Measurements from ENCODE around the gene USP17L27. TPM values are rescaled to one million over a fixed set of nuclear protein-coding genes. Genes with fewer than 3 reads are reported as not detected.
"Not testable (repeated sequence)": the region's sequence is repeated elsewhere in the genome, so short reads cannot be mapped to it uniquely, and the experiment has no call there.

Gene USP17L27
- not detected in 3 replicates for polyA plus RNA-seq
- not detected for polyA plus RNA-seq (2011; ENCODE audit: low read depth)
- polyA plus RNA-seq (2011; cell fraction: cytosol; rRNA removed), result not detected in 2 replicates
- not detected in 2 replicates for polyA plus RNA-seq (2011; cell fraction: nucleus; rRNA removed)
- polyA plus RNA-seq (2012; ENCODE audit: low replicate concordance), result not detected in 2 replicates
- polyA minus RNA-seq, result not detected in 3 replicates
- polyA minus RNA-seq (2011; cell fraction: cytosol; rRNA and poly(A)+ RNA removed), result not detected
- not detected in 2 replicates for polyA minus RNA-seq (2011; cell fraction: nucleus; rRNA and poly(A)+ RNA removed)

DNA sequence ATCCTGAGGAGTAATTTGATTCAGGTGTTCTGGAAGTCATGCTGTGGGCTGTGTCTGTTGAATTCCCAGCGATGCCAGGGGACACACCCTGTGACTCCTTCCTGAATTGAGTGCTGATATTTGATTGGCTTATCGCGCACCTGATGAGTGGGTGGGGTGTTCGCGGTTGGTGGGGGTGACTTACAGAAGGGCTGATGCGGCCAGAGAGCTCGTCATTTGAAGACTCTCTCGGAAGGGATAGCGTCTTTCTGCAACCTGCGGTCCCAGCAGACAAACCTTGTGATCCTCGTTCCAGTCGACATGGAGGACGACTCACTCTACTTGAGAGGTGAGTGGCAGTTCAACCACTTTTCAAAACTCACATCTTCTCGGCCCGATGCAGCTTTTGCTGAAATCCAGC is at the start of gene USP17L27:
USP17L27 (plus strand) TSS at position 301 of the 400 bp plus-strand sequence; CDS start at position 301, 0 bp downstream.
- H3K9me1 ChIP-seq (ENCODE audit: control insufficient read depth, extremely low read depth, insufficient read depth, low read length); H4K20me1 ChIP-seq (ENCODE audit: control insufficient read depth, extremely low read depth, insufficient read depth, low read length); H3K36me3 ChIP-seq (ENCODE audit: control insufficient read depth in 2 of 2, extremely low read depth in 1 of 2, insufficient read depth in 2 of 2, low read length in 2 of 2); H3K27me3 ChIP-seq (ENCODE audit: control insufficient read depth, extremely low read depth, insufficient read depth, low read length); H3K4me3 ChIP-seq (ENCODE audit: control insufficient read depth in 2 of 3, extremely low read depth in 1 of 3, insufficient read depth in 2 of 3, low read depth in 1 of 3, low read length in 3 of 3); DNase-seq (ENCODE audit: low read depth, low spot score); H3K27ac ChIP-seq (ENCODE audit: control insufficient read depth, insufficient read depth, low read length); H3K4me2 ChIP-seq (ENCODE audit: control insufficient read depth, extremely low read depth, insufficient read depth, low read depth, low read length); H3K4me1 ChIP-seq (ENCODE audit: control insufficient read depth, extremely low read depth, insufficient read depth, low read length); H3K79me2 ChIP-seq (ENCODE audit: control insufficient read depth, insufficient read depth, low read length); H3K9ac ChIP-seq (ENCODE audit: control insufficient read depth, extremely low read depth, insufficient read depth, low read length); H3K9me3 ChIP-seq (ENCODE audit: control insufficient read depth, low read depth, low read length); FAIRE-seq; dilution Hi-C loops (cut with MboI; ENCODE audit: extremely low pct_ligation_motif_present, low sequenced_read_pairs); H2AFZ ChIP-seq (ENCODE audit: control insufficient read depth, low read length): not testable (repeated sequence)

- H3K27ac ChIP-seq (ENCODE audit: control insufficient read depth, insufficient read depth, low read length); dilution Hi-C loops (cut with MboI; ENCODE audit: extremely low pct_ligation_motif_present, low sequenced_read_pairs); H3K36me3 ChIP-seq (ENCODE audit: control insufficient read depth in 2 of 2, extremely low read depth in 1 of 2, insufficient read depth in 2 of 2, low read length in 2 of 2); H3K27me3 ChIP-seq (ENCODE audit: control insufficient read depth, extremely low read depth, insufficient read depth, low read length); DNase-seq (ENCODE audit: low read depth, low spot score); H2AFZ ChIP-seq (ENCODE audit: control insufficient read depth, low read length); H3K9me1 ChIP-seq (ENCODE audit: control insufficient read depth, extremely low read depth, insufficient read depth, low read length); H3K4me1 ChIP-seq (ENCODE audit: control insufficient read depth, extremely low read depth, insufficient read depth, low read length); H3K79me2 ChIP-seq (ENCODE audit: control insufficient read depth, insufficient read depth, low read length); FAIRE-seq; H3K4me3 ChIP-seq (ENCODE audit: control insufficient read depth in 2 of 3, extremely low read depth in 1 of 3, insufficient read depth in 2 of 3, low read depth in 1 of 3, low read length in 3 of 3); H3K4me2 ChIP-seq (ENCODE audit: control insufficient read depth, extremely low read depth, insufficient read depth, low read depth, low read length); H3K9ac ChIP-seq (ENCODE audit: control insufficient read depth, extremely low read depth, insufficient read depth, low read length); H3K9me3 ChIP-seq (ENCODE audit: control insufficient read depth, low read depth, low read length); H4K20me1 ChIP-seq (ENCODE audit: control insufficient read depth, extremely low read depth, insufficient read depth, low read length): not testable (repeated sequence)
Measured at GRCh38 chr4:9324191-9324590, 19.8 kb upstream of the USP17L27 start.

- H3K4me1 ChIP-seq (ENCODE audit: control insufficient read depth, extremely low read depth, insufficient read depth, low read length); H3K4me3 ChIP-seq (ENCODE audit: control insufficient read depth in 2 of 3, extremely low read depth in 1 of 3, insufficient read depth in 2 of 3, low read depth in 1 of 3, low read length in 3 of 3); DNase-seq (ENCODE audit: low read depth, low spot score); H3K9ac ChIP-seq (ENCODE audit: control insufficient read depth, extremely low read depth, insufficient read depth, low read length); dilution Hi-C loops (cut with MboI; ENCODE audit: extremely low pct_ligation_motif_present, low sequenced_read_pairs); H3K79me2 ChIP-seq (ENCODE audit: control insufficient read depth, insufficient read depth, low read length); H3K27ac ChIP-seq (ENCODE audit: control insufficient read depth, insufficient read depth, low read length); H3K27me3 ChIP-seq (ENCODE audit: control insufficient read depth, extremely low read depth, insufficient read depth, low read length); H4K20me1 ChIP-seq (ENCODE audit: control insufficient read depth, extremely low read depth, insufficient read depth, low read length); FAIRE-seq; H3K9me3 ChIP-seq (ENCODE audit: control insufficient read depth, low read depth, low read length); H3K4me2 ChIP-seq (ENCODE audit: control insufficient read depth, extremely low read depth, insufficient read depth, low read depth, low read length); H3K9me1 ChIP-seq (ENCODE audit: control insufficient read depth, extremely low read depth, insufficient read depth, low read length); H3K36me3 ChIP-seq (ENCODE audit: control insufficient read depth in 2 of 2, extremely low read depth in 1 of 2, insufficient read depth in 2 of 2, low read length in 2 of 2); H2AFZ ChIP-seq (ENCODE audit: control insufficient read depth, low read length): not testable (repeated sequence)
Measured at GRCh38 chr4:9324865-9325264, 19.1 kb upstream of the USP17L27 start, which contains the start of gene USP17L24. TSS of gene USP17L24 (plus strand) at chr4:9325165. CDS start at chr4:9325165, 0 bp downstream.

DNA sequence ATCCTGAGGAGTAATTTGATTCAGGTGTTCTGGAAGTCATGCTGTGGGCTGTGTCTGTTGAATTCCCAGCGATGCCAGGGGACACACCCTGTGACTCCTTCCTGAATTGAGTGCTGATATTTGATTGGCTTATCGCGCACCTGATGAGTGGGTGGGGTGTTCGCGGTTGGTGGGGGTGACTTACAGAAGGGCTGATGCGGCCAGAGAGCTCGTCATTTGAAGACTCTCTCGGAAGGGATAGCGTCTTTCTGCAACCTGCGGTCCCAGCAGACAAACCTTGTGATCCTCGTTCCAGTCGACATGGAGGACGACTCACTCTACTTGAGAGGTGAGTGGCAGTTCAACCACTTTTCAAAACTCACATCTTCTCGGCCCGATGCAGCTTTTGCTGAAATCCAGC is 14.3 kb upstream of the USP17L27 start, which contains the start of gene USP17L25:
USP17L25 (plus strand) TSS at position 301 of the 400 bp plus-strand sequence; CDS start at position 301, 0 bp downstream.
- H3K4me1 ChIP-seq (ENCODE audit: control insufficient read depth, extremely low read depth, insufficient read depth, low read length); H3K27me3 ChIP-seq (ENCODE audit: control insufficient read depth, extremely low read depth, insufficient read depth, low read length); FAIRE-seq; H3K36me3 ChIP-seq (ENCODE audit: control insufficient read depth in 2 of 2, extremely low read depth in 1 of 2, insufficient read depth in 2 of 2, low read length in 2 of 2); H3K79me2 ChIP-seq (ENCODE audit: control insufficient read depth, insufficient read depth, low read length); dilution Hi-C loops (cut with MboI; ENCODE audit: extremely low pct_ligation_motif_present, low sequenced_read_pairs); H3K9me3 ChIP-seq (ENCODE audit: control insufficient read depth, low read depth, low read length); H4K20me1 ChIP-seq (ENCODE audit: control insufficient read depth, extremely low read depth, insufficient read depth, low read length); H3K27ac ChIP-seq (ENCODE audit: control insufficient read depth, insufficient read depth, low read length); H3K4me3 ChIP-seq (ENCODE audit: control insufficient read depth in 2 of 3, extremely low read depth in 1 of 3, insufficient read depth in 2 of 3, low read depth in 1 of 3, low read length in 3 of 3); H3K9ac ChIP-seq (ENCODE audit: control insufficient read depth, extremely low read depth, insufficient read depth, low read length); H2AFZ ChIP-seq (ENCODE audit: control insufficient read depth, low read length); DNase-seq (ENCODE audit: low read depth, low spot score); H3K9me1 ChIP-seq (ENCODE audit: control insufficient read depth, extremely low read depth, insufficient read depth, low read length); H3K4me2 ChIP-seq (ENCODE audit: control insufficient read depth, extremely low read depth, insufficient read depth, low read depth, low read length): not testable (repeated sequence)

DNA sequence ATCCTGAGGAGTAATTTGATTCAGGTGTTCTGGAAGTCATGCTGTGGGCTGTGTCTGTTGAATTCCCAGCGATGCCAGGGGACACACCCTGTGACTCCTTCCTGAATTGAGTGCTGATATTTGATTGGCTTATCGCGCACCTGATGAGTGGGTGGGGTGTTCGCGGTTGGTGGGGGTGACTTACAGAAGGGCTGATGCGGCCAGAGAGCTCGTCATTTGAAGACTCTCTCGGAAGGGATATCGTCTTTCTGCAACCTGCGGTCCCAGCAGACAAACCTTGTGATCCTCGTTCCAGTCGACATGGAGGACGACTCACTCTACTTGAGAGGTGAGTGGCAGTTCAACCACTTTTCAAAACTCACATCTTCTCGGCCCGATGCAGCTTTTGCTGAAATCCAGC is 9.6 kb upstream of the USP17L27 start, which contains the start of gene USP17L26:
USP17L26 (plus strand) TSS at position 301 of the 400 bp plus-strand sequence; CDS start at position 301, 0 bp downstream.
- H4K20me1 ChIP-seq (ENCODE audit: control insufficient read depth, extremely low read depth, insufficient read depth, low read length); H3K27ac ChIP-seq (ENCODE audit: control insufficient read depth, insufficient read depth, low read length); H3K9me1 ChIP-seq (ENCODE audit: control insufficient read depth, extremely low read depth, insufficient read depth, low read length); H3K9me3 ChIP-seq (ENCODE audit: control insufficient read depth, low read depth, low read length); H2AFZ ChIP-seq (ENCODE audit: control insufficient read depth, low read length); H3K36me3 ChIP-seq (ENCODE audit: control insufficient read depth in 2 of 2, extremely low read depth in 1 of 2, insufficient read depth in 2 of 2, low read length in 2 of 2); dilution Hi-C loops (cut with MboI; ENCODE audit: extremely low pct_ligation_motif_present, low sequenced_read_pairs); DNase-seq (ENCODE audit: low read depth, low spot score); H3K4me1 ChIP-seq (ENCODE audit: control insufficient read depth, extremely low read depth, insufficient read depth, low read length); H3K4me3 ChIP-seq (ENCODE audit: control insufficient read depth in 2 of 3, extremely low read depth in 1 of 3, insufficient read depth in 2 of 3, low read depth in 1 of 3, low read length in 3 of 3); H3K27me3 ChIP-seq (ENCODE audit: control insufficient read depth, extremely low read depth, insufficient read depth, low read length); H3K4me2 ChIP-seq (ENCODE audit: control insufficient read depth, extremely low read depth, insufficient read depth, low read depth, low read length); FAIRE-seq; H3K9ac ChIP-seq (ENCODE audit: control insufficient read depth, extremely low read depth, insufficient read depth, low read length); H3K79me2 ChIP-seq (ENCODE audit: control insufficient read depth, insufficient read depth, low read length): not testable (repeated sequence)
